ENCODE data around the gene RAB13.

Gene RAB13

GRCh38 chr1:153932156-153933131 is 53.7 kb downstream of the RAB13 start:
- DNase-seq: no peak

Data from activated CD4-positive, alpha-beta T cell treated with anti-CD3 and anti-CD28 coated beads, Interleukin-10, Interleukin-2, amounts not matched to agents 100 ng/mL and 50 ng/mL, durations not matched to agents 16 hours and 8 hours (primary cell).